Fibroblast of lung (primary cell): ENCODE results near the gene ACLY. TPM values are rescaled to one million over a fixed set of nuclear protein-coding genes. Genes with fewer than 3 reads are reported as not detected.

Experiments used
- DNase-seq, 2 donors: peaks; one replicate each; pipeline versions ENCODE4 v3.0.0 to v3.0.0-alpha.2; 2010; ENCODE audit warnings: low read depth in 2 of 2
- H2AFZ ChIP-seq: 2 replicates; pipeline ENCODE4 v1.5.1; 2012; ENCODE audit warnings: low read length, control low read depth, inconsistent platforms
- H3K27ac ChIP-seq: 2 replicates; pipeline ENCODE4 v1.5.1; 2011; ENCODE audit warnings: low read length, control low read depth; ENCODE audit not compliant: insufficient read depth
- H3K27me3 ChIP-seq: 2 replicates; pipeline ENCODE4 v1.5.1; 2011; ENCODE audit warnings: mild to moderate bottlenecking, low read length; ENCODE audit not compliant: control insufficient read depth, insufficient read depth
- H3K36me3 ChIP-seq: 2 replicates; pipeline ENCODE4 v1.5.1; 2011; ENCODE audit warnings: low read length; ENCODE audit not compliant: control insufficient read depth, insufficient read depth
- H3K4me1 ChIP-seq: 2 replicates; pipeline ENCODE4 v1.5.1; 2011; ENCODE audit warnings: low read length; ENCODE audit not compliant: control insufficient read depth, insufficient read depth; ENCODE audit errors: extremely low read depth
- H3K4me2 ChIP-seq: 2 replicates; pipeline ENCODE4 v1.5.1; 2011; ENCODE audit warnings: low read length, control low read depth; ENCODE audit not compliant: insufficient read depth; ENCODE audit errors: extremely low read depth
- H3K4me3 ChIP-seq, 4 experiments: fragments of 200-600 bp in 1 of 4; sonication (generic) in 1 of 4; replicated peaks in 1 of 4; 2 replicates each; pipeline ENCODE4 v1.5.1; 2011 to 2016; ENCODE audit warnings: low read length in 4 of 4, low read depth in 3 of 4, mild to moderate bottlenecking in 3 of 4, control low read depth in 2 of 4, inconsistent platforms in 1 of 4, mixed read lengths in 1 of 4; ENCODE audit not compliant: insufficient read depth in 1 of 4; ENCODE audit errors: control extremely low read depth in 1 of 4
- H3K79me2 ChIP-seq: 2 replicates; pipeline ENCODE4 v1.5.1; 2012; ENCODE audit warnings: mild to moderate bottlenecking, low read length, inconsistent platforms; ENCODE audit not compliant: control insufficient read depth, insufficient read depth
- H3K9ac ChIP-seq: 2 replicates; pipeline ENCODE4 v1.5.1; 2011; ENCODE audit warnings: mild to moderate bottlenecking, low read length, control low read depth; ENCODE audit not compliant: insufficient read depth
- H3K9me3 ChIP-seq: 2 replicates; pipeline ENCODE4 v1.5.1; 2012; ENCODE audit warnings: low read depth, low read length; ENCODE audit not compliant: control insufficient read depth, insufficient read depth
- H4K20me1 ChIP-seq: 2 replicates; pipeline ENCODE4 v1.5.1; 2011; ENCODE audit warnings: low read length; ENCODE audit not compliant: control insufficient read depth, insufficient read depth; ENCODE audit errors: extremely low read depth
- CTCF ChIP-seq, 2 donors: IDR thresholded peaks in 1 of 2; conservative IDR thresholded peaks in 1 of 2; 1 replicate in 1 of 2; 2 replicates in 1 of 2; pipeline ENCODE4 v1.5.1; 2011 to 2012; ENCODE audit warnings: low read length in 2 of 2, control low read depth in 1 of 2, inconsistent platforms in 1 of 2, low read depth in 1 of 2, mild to moderate bottlenecking in 1 of 2
- EZH2 ChIP-seq: IDR thresholded peaks from 2 replicates; pipeline ENCODE4 v1.5.1; 2012; ENCODE audit warnings: low read length, control low read depth, mild to moderate bottlenecking; ENCODE audit errors: missing control alignments
- polyA plus RNA-seq, 2 donors: library from polyadenylated mRNA; depleted of rRNA in 1 of 2; stranded (reverse) in 1 of 2; unstranded in 1 of 2; fragments of >200 nt; gene quantifications; 2 replicates each; pipeline ENCODE4 v1.2.1, GENCODE V29; 2011 to 2012; ENCODE audit warnings: missing spikeins in 1 of 2
- total RNA-seq: library from RNA; depleted of rRNA; stranded (reverse); fragments of >200 nt; gene quantifications from 2 replicates; pipeline ENCODE4 v1.2.1, GENCODE V29; 2014

ACLY gene
- total and polyA plus RNA-seq, 2 donors (not counting 1 experiment from before 2014, with no cell fraction given): 225 to 312 TPM

- H3K4me3 ChIP-seq: no peak overlapping the region
- H3K79me2 ChIP-seq: no peaks in the 10 kb centered on the region
- no peak for TF ChIP-seq EZH2
- TF ChIP-seq CTCF (conservative IDR thresholded peaks at IDR 0.05 in 1 of 2, IDR thresholded peaks at IDR 0.05 in 1 of 2; ENCODE audit: low read depth in 1 of 2, low read length in 2 of 2): no peak
- H2AFZ ChIP-seq: no peak overlapping the region
- no peaks in the 10 kb centered on the region for H3K27me3 ChIP-seq
- H3K9me3 ChIP-seq: no peaks in the 10 kb centered on the region
- DNase-seq: no peak
- H3K27ac ChIP-seq: no peak overlapping the region
- no peaks in the 10 kb centered on the region for H4K20me1 ChIP-seq
- H3K4me2 ChIP-seq: no peak overlapping the region
- H3K9ac ChIP-seq: no peak overlapping the region
- H3K36me3 ChIP-seq: peaks cover 20% of the 10 kb centered on the region
- no peaks in the 10 kb centered on the region for H3K4me1 ChIP-seq
Observed at GRCh38 chr17:41823141-41823524, 95.6 kb downstream of the ACLY start.

DNA sequence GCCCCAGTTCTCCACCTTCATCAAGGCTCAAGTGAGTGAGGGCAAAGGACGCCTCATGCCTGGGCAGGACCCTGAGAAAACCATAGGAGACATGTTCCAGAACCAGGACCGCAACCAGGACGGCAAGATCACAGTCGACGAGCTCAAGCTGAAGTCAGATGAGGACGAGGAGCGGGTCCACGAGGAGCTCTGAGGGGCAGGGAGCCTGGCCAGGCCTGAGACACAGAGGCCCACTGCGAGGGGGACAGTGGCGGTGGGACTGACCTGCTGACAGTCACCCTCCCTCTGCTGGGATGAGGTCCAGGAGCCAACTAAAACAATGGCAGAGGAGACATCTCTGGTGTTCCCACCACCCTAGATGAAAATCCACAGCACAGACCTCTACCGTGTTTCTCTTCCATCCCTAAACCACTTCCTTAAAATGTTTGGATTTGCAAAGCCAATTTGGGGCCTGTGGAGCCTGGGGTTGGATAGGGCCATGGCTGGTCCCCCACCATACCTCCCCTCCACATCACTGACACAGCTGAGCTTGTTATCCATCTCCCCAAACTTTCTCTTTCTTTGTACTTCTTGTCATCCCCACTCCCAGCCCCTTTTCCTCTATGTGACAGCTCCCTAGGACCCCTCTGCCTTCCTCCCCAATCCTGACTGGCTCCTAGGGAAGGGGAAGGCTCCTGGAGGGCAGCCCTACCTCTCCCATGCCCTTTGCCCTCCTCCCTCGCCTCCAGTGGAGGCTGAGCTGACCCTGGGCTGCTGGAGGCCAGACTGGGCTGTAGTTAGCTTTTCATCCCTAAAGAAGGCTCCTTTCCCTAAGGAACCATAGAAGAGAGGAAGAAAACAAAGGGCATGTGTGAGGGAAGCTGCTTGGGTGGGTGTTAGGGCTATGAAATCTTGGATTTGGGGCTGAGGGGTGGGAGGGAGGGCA, 96.3 kb downstream of the ACLY start:
- Histone ChIP-seq H3K27ac (no peak overlapping the region), H4K20me1 (no peaks in the 10 kb centered on the region), H3K4me1 (no peaks in the 10 kb centered on the region)

More for the DNA sequence above, 96.3 kb downstream of the ACLY start:
- Histone ChIP-seq H3K36me3 (peaks cover 22% of the 10 kb centered on the region), H3K9ac (no peak overlapping the region), H2AFZ (no peak overlapping the region), H3K4me3 (no peak overlapping the region), H3K79me2 (no peaks in the 10 kb centered on the region), H3K27me3 (no peaks in the 10 kb centered on the region), H3K9me3 (no peaks in the 10 kb centered on the region), H3K4me2 (no peak overlapping the region)
- TF ChIP-seq CTCF (conservative IDR thresholded peaks at IDR 0.05 in 1 of 2, IDR thresholded peaks at IDR 0.05 in 1 of 2; ENCODE audit: low read depth in 1 of 2, low read length in 2 of 2): no peak
- TF ChIP-seq EZH2: no peak
- no peak for DNase-seq
